ENCODE data around the gene CCDC85B.
"Not testable (repeated sequence)": the region's sequence is repeated elsewhere in the genome, so short reads cannot be mapped to it uniquely, and the experiment has no call there.

GRCh38 chr11:65848693-65849092, 41.8 kb upstream of the CCDC85B start:
- TF ChIP-seq POLR2A, CTCF, POLR2AphosphoS5 (IDR thresholded peaks at IDR 0.05): not testable (repeated sequence)
